Mesenchymal stem cell (in vitro differentiated cells and primary cell): ENCODE data around the gene EMID1.

Experiments used
- DNase-seq: peaks from one replicate; pipeline ENCODE4 v3.0.0-alpha.2; 2013
- H2AFZ ChIP-seq: one replicate; pipeline ENCODE4 v1.6.1; 2013; ENCODE audit warnings: low read depth, mild to moderate bottlenecking, control low read depth, inconsistent platforms, low read length, moderate library complexity
- H2AK5ac ChIP-seq: 2 replicates; pipeline ENCODE4 v1.6.1; 2013; ENCODE audit warnings: low read length, moderate library complexity, mild to moderate bottlenecking, inconsistent platforms; ENCODE audit not compliant: severe bottlenecking
- H2BK120ac ChIP-seq: one replicate; pipeline ENCODE4 v1.6.1; 2013; ENCODE audit warnings: low read depth, mild to moderate bottlenecking, inconsistent platforms, low read length, moderate library complexity
- H2BK12ac ChIP-seq, 2 experiments: one replicate each; pipeline ENCODE4 v1.6.1; 2013; ENCODE audit warnings: inconsistent platforms in 2 of 2, low read length in 2 of 2, mild to moderate bottlenecking in 2 of 2, moderate library complexity in 2 of 2, control low read depth in 1 of 2
- H2BK15ac ChIP-seq: one replicate; pipeline ENCODE4 v1.6.1; 2013; ENCODE audit warnings: mild to moderate bottlenecking, low read depth, inconsistent platforms; ENCODE audit not compliant: poor library complexity, severe bottlenecking
- H2BK5ac ChIP-seq: 2 replicates; pipeline ENCODE4 v1.6.1; 2013; ENCODE audit warnings: low read depth, mild to moderate bottlenecking, low read length, control low read depth, inconsistent platforms; ENCODE audit not compliant: poor library complexity, severe bottlenecking
- H3K14ac ChIP-seq, 2 experiments: one replicate each; pipeline ENCODE4 v1.6.1; 2013; ENCODE audit warnings: inconsistent platforms in 2 of 2, low read length in 2 of 2, control low read depth in 1 of 2, mild to moderate bottlenecking in 1 of 2, moderate library complexity in 1 of 2
- H3K18ac ChIP-seq, 2 experiments: one replicate each; pipeline ENCODE4 v1.6.1; 2013; ENCODE audit warnings: inconsistent platforms in 2 of 2, low read length in 2 of 2, control low read depth in 1 of 2, low read depth in 1 of 2, mild to moderate bottlenecking in 1 of 2
- H3K23ac ChIP-seq, 2 experiments: one replicate each; pipeline ENCODE4 v1.6.1; 2013; ENCODE audit warnings: inconsistent platforms in 2 of 2, low read length in 2 of 2, mild to moderate bottlenecking in 2 of 2, moderate library complexity in 2 of 2, control low read depth in 1 of 2
- H3K27ac ChIP-seq: 2 replicates; pipeline ENCODE4 v1.5.1; 2013; ENCODE audit warnings: mild to moderate bottlenecking, moderate library complexity, low read length, control low read depth, inconsistent platforms; ENCODE audit not compliant: poor library complexity, severe bottlenecking
- H3K27me3 ChIP-seq, 2 experiments: 2 replicates each; pipeline versions ENCODE4 v1.6.1 to v1.7.0; 2013; ENCODE audit warnings: low read length in 2 of 2, mild to moderate bottlenecking in 2 of 2, moderate library complexity in 2 of 2, control low read depth in 1 of 2, inconsistent platforms in 1 of 2; ENCODE audit not compliant: control insufficient read depth in 1 of 2, insufficient read depth in 1 of 2
- H3K36me3 ChIP-seq, 2 experiments: 2 replicates each; pipeline versions ENCODE4 v1.6.1 to v1.7.0; 2013; ENCODE audit warnings: low read length in 2 of 2, control low read depth in 1 of 2, inconsistent platforms in 1 of 2, low read depth in 1 of 2, mild to moderate bottlenecking in 1 of 2; ENCODE audit not compliant: insufficient read depth in 2 of 2, control insufficient read depth in 1 of 2
- H3K4ac ChIP-seq, 2 experiments: one replicate each; pipeline ENCODE4 v1.6.1; 2013; ENCODE audit warnings: inconsistent platforms in 2 of 2, low read length in 2 of 2, mild to moderate bottlenecking in 2 of 2, moderate library complexity in 2 of 2, control low read depth in 1 of 2, low read depth in 1 of 2
- H3K4me1 ChIP-seq: 2 replicates; pipeline ENCODE4 v1.6.1; 2013; ENCODE audit warnings: low read depth, low read length, control low read depth; ENCODE audit not compliant: control insufficient read depth, insufficient read depth
- H3K4me2 ChIP-seq: 2 replicates; pipeline ENCODE4 v1.6.1; 2013; ENCODE audit warnings: low read length, mild to moderate bottlenecking, inconsistent platforms; ENCODE audit not compliant: poor library complexity, severe bottlenecking
- H3K4me3 ChIP-seq, 2 experiments: 2 replicates each; pipeline versions ENCODE4 v1.5.1 to v1.7.0; 2013; ENCODE audit warnings: low read length in 2 of 2, mild to moderate bottlenecking in 2 of 2, control low read depth in 1 of 2, low read depth in 1 of 2; ENCODE audit not compliant: insufficient read depth in 1 of 2
- H3K79me1 ChIP-seq: replicated peaks from 2 replicates; pipeline ENCODE4 v1.6.1; 2013; ENCODE audit warnings: mild to moderate bottlenecking, control low read depth, low read length, inconsistent platforms; ENCODE audit not compliant: poor library complexity, severe bottlenecking
- H3K9ac ChIP-seq: 2 replicates; pipeline ENCODE4 v1.7.0; 2013; ENCODE audit warnings: mild to moderate bottlenecking, low read length, moderate library complexity
- H3K9me3 ChIP-seq: 2 replicates; pipeline ENCODE4 v1.7.0; 2013; ENCODE audit warnings: mild to moderate bottlenecking, low read length; ENCODE audit not compliant: control insufficient read depth
- H4K8ac ChIP-seq: one replicate; pipeline ENCODE4 v1.6.1; 2013; ENCODE audit warnings: inconsistent platforms, mild to moderate bottlenecking, low read length, moderate library complexity
- H4K91ac ChIP-seq: one replicate; pipeline ENCODE4 v1.6.1; 2013; ENCODE audit warnings: mild to moderate bottlenecking, low read length, inconsistent platforms
- WGBS: methylation state at CpG from one replicate; pipeline ENCODE4 v1.1.7; 2013; ENCODE audit warnings: mixed read lengths; 5-methylcytosine and 5-hydroxymethylcytosine counted together

EMID1 gene

GRCh38 chr22:29190051-29190450, 15.6 kb upstream of the EMID1 start:
- no peak overlapping the region for H2BK12ac ChIP-seq
- H3K36me3 ChIP-seq = no peaks in the 10 kb centered on the region
- no peak overlapping the region for H2AK5ac ChIP-seq
- H4K91ac ChIP-seq = no peak overlapping the region
- H3K79me1 ChIP-seq = no peaks in the 10 kb centered on the region
- no peak overlapping the region for H3K9ac ChIP-seq
- H3K27ac ChIP-seq = no peak overlapping the region
- H4K8ac ChIP-seq = no peak overlapping the region
- no peak overlapping the region for H3K18ac ChIP-seq
- no peak overlapping the region for H3K4me3 ChIP-seq
- no peak for DNase-seq
- no peak overlapping the region for H3K14ac ChIP-seq
- peaks cover 2% of the 10 kb centered on the region for H3K9me3 ChIP-seq
- no peak overlapping the region for H3K23ac ChIP-seq
- H2BK15ac ChIP-seq = no peak overlapping the region
- H2BK5ac ChIP-seq = no peak overlapping the region
- no peak overlapping the region for H3K4ac ChIP-seq
- H2AFZ ChIP-seq = no peak overlapping the region
- peaks cover 11 to 13% of the 10 kb centered on the region in 2 experiments for H3K27me3 ChIP-seq
- 85% methylated on average over 8 of the region's 8 CpGs for WGBS
- peaks cover 1% of the 10 kb centered on the region for H3K4me1 ChIP-seq
- H2BK120ac ChIP-seq = no peak overlapping the region
- H3K4me2 ChIP-seq = no peak overlapping the region

- Histone ChIP-seq H3K14ac (no peak overlapping the region), H3K4ac (no peak overlapping the region), H2AFZ (no peak overlapping the region), H3K9me3 (peaks cover 2% of the 10 kb centered on the region), H4K8ac (no peak overlapping the region), H2AK5ac (no peak overlapping the region), H3K27ac (no peak overlapping the region), H3K27me3 (peaks cover 10 to 11% of the 10 kb centered on the region in 2 experiments), H2BK12ac (no peak overlapping the region), H3K23ac (no peak overlapping the region), H3K36me3 (no peaks in the 10 kb centered on the region), H3K9ac (no peak overlapping the region), H3K4me3 (no peak overlapping the region), H4K91ac (no peak overlapping the region), H3K4me2 (no peak overlapping the region), H3K79me1 (no peaks in the 10 kb centered on the region), H2BK15ac (no peak overlapping the region), H2BK120ac (no peak overlapping the region), H2BK5ac (no peak overlapping the region), H3K18ac (no peak overlapping the region), H3K4me1 (peaks cover 1% of the 10 kb centered on the region)
- 95% methylated on average over 10 of the region's 10 CpGs for WGBS
- DNase-seq = no peak
These were observed 14.8 kb upstream of the EMID1 start for GRCh38 chr22:29190918-29191317.

GRCh38 chr22:29193021-29193420, 12.7 kb upstream of the EMID1 start:
- Histone ChIP-seq H3K4me3 (no peak overlapping the region), H2AFZ (no peak overlapping the region), H3K4me1 (no peaks in the 10 kb centered on the region), H3K79me1 (no peaks in the 10 kb centered on the region), H3K9ac (no peak overlapping the region), H3K4ac (no peak overlapping the region), H3K4me2 (no peak overlapping the region), H2AK5ac (no peak overlapping the region), H2BK120ac (no peak overlapping the region), H2BK15ac (no peak overlapping the region), H2BK5ac (no peak overlapping the region), H3K23ac (no peak overlapping the region), H3K18ac (no peak overlapping the region), H4K91ac (no peak overlapping the region), H3K27me3 (peaks cover 11 to 14% of the 10 kb centered on the region in 2 experiments), H3K36me3 (no peaks in the 10 kb centered on the region), H2BK12ac (no peak overlapping the region), H3K9me3 (peaks cover 2% of the 10 kb centered on the region), H3K27ac (no peak overlapping the region), H4K8ac (no peak overlapping the region), H3K14ac (no peak overlapping the region)
- no peak for DNase-seq
- WGBS = 87% methylated on average over 7 of the region's 8 CpGs

- peaks cover 8 to 14% of the 10 kb centered on the region in 2 experiments for H3K27me3 ChIP-seq
- no peak overlapping the region for H2BK120ac ChIP-seq
- H3K9ac ChIP-seq = no peak overlapping the region
- no peak overlapping the region for H2BK15ac ChIP-seq
- no peak overlapping the region for H2BK12ac ChIP-seq
- no peak overlapping the region for H3K4me3 ChIP-seq
- H3K4ac ChIP-seq = no peak overlapping the region
- no peak overlapping the region for H3K4me2 ChIP-seq
- no peak overlapping the region for H2AK5ac ChIP-seq
- 83% methylated on average over 2 of the region's 2 CpGs for whole genome bisulfite sequencing
- peaks cover 2% of the 10 kb centered on the region for H3K9me3 ChIP-seq
- H3K79me1 ChIP-seq = no peaks in the 10 kb centered on the region
- H3K36me3 ChIP-seq = no peaks in the 10 kb centered on the region
- H3K23ac ChIP-seq = no peak overlapping the region
- H2BK5ac ChIP-seq = no peak overlapping the region
- H3K18ac ChIP-seq = no peak overlapping the region
- no peaks in the 10 kb centered on the region for H3K4me1 ChIP-seq
- no peak overlapping the region for H4K91ac ChIP-seq
- H3K14ac ChIP-seq = no peak overlapping the region
- H2AFZ ChIP-seq = no peak overlapping the region
- H4K8ac ChIP-seq = no peak overlapping the region
- no peak overlapping the region for H3K27ac ChIP-seq
- no peak for DNase-seq
These were observed 11.5 kb upstream of the EMID1 start for GRCh38 chr22:29194184-29194583.
